GM21619 (cell line): ENCODE results near the gene CCDC142.
A peak's percentile ranks its signal among the peaks of the same experiment; 100 is the strongest.
"Not testable (repeated sequence)": the region's sequence is repeated elsewhere in the genome, so short reads cannot be mapped to it uniquely, and the experiment has no call there.

Source experiments
- ATAC-seq: cut with Tn5 transposase; IDR thresholded peaks from one replicate; pipeline ENCODE4 v1.9.1; 2021; ENCODE audit not compliant: unreplicated experiment

Gene CCDC142

GRCh38 chr2:74472086-74472944, 10.5 kb downstream of the CCDC142 start, which contains the start of gene MRPL53:
Gene MRPL53, minus strand, starts transcription at chr2:74472680. Its CDS starts 20 bp downstream, at chr2:74472660.
- ATAC-seq, result peak; percentile 81

- no peak for ATAC-seq
Observed at GRCh38 chr2:74471332-74472065, 11.3 kb downstream of the CCDC142 start.

- ATAC-seq, result not testable (repeated sequence)
Observed at GRCh38 chr2:74470742-74471141, 12.1 kb downstream of the CCDC142 start.

- ATAC-seq, result no peak
Observed at GRCh38 chr2:74464406-74464805, 18.4 kb downstream of the CCDC142 start.

GRCh38 chr2:74462786-74463105, 20.1 kb downstream of the CCDC142 start:
- ATAC-seq, result no peak

- ATAC-seq, result no peak
Observed at GRCh38 chr2:74462054-74462785, 20.6 kb downstream of the CCDC142 start.

GRCh38 chr2:74461187-74462053, 21.4 kb downstream of the CCDC142 start:
- no peak for ATAC-seq

- ATAC-seq, result not testable (repeated sequence)
Observed at GRCh38 chr2:74460187-74460586, 22.6 kb downstream of the CCDC142 start.

- ATAC-seq, result not testable (repeated sequence)
Observed at GRCh38 chr2:74459503-74460118, 23.2 kb downstream of the CCDC142 start.

GRCh38 chr2:74458938-74459363, 23.8 kb downstream of the CCDC142 start:
- no peak for ATAC-seq

- peak; percentile 76 for ATAC-seq
Observed at GRCh38 chr2:74458132-74458937, 24.5 kb downstream of the CCDC142 start, which contains the start of gene WBP1. Gene WBP1, plus strand, starts transcription at chr2:74458438. Its CDS starts 165 bp downstream, at chr2:74458603.

- peak; percentile 30 for ATAC-seq
Observed at GRCh38 chr2:74457549-74458131, 25.2 kb downstream of the CCDC142 start.

GRCh38 chr2:74457129-74457548, 25.7 kb downstream of the CCDC142 start:
- ATAC-seq, result no peak

GRCh38 chr2:74454654-74455511, 27.9 kb downstream of the CCDC142 start, which contains the start of gene INO80B:
Gene INO80B, plus strand, starts transcription at chr2:74455087. Its CDS starts 30 bp downstream, at chr2:74455117.
- peak; percentile 42 for ATAC-seq

- no peak for ATAC-seq
Observed at GRCh38 chr2:74450570-74451190, 32.1 kb downstream of the CCDC142 start.

GRCh38 chr2:74448771-74449170, 34.0 kb downstream of the CCDC142 start:
- ATAC-seq, result no peak
